Bladder microvascular endothelial cell (primary cell): ENCODE results near the gene HADH. TPM values are rescaled to one million over a fixed set of nuclear protein-coding genes. Genes with fewer than 3 reads are reported as not detected.

Experiments
- total RNA-seq: library from RNA; depleted of rRNA; stranded (reverse); fragments of >200 nt; gene quantifications from 2 replicates; pipeline ENCODE4 v1.2.3, GENCODE V29; 2014

The HADH gene
- total RNA-seq: 6.3 and 11.2 TPM in 2 replicates

GRCh38 chr4:107989537-107990386 lies at the start of gene HADH:
HADH (plus strand) TSS chr4:107989889; CDS start chr4:107989933, 44 bp downstream.

Other genes starting within 250 kb of the HADH start
- 22.2 and 80.5 TPM in 2 replicates for gene SGMS2, start 165.0 kb upstream of the HADH start, total RNA-seq
- gene CYP2U1, start 58.3 kb upstream of the HADH start, total RNA-seq: 3.4 and 7.4 TPM in 2 replicates
- 0.16 TPM in 1 of 2 replicates, not detected in the other for gene LEF1, start 179.0 kb downstream of the HADH start, total RNA-seq